HCT116 (cell line): Measurements from ENCODE around the gene IL20RB. TPM values are rescaled to one million over a fixed set of nuclear protein-coding genes. Genes with fewer than 3 reads are reported as not detected.

Experiments used
- ATAC-seq: fragments of 200-7000 bp; cut with Tn5 transposase; 2 replicates; pipeline ENCODE4 v1.9.1; 2020; ENCODE audit warnings: mild to moderate bottlenecking, moderate library complexity
- BruUV-seq: library from RNA; stranded (reverse); fragments of 400-500 nt; replicated peaks from 2 replicates; lab custom pipeline; 2021; lab: Mats Ljungman, UMichigan
- CTCF ChIA-PET: fragments of 300-600 bp; sonication (Branson Sonifier 250); formaldehyde crosslinking; loops from one replicate; lab custom pipeline; 2021; ENCODE audit warnings: antibody characterized with exemption; lab: Charles Lee
- POLR2A ChIA-PET: fragments of 300-600, 350-600 bp; sonication (Branson Sonifier 250); formaldehyde crosslinking; loops from one replicate; lab custom pipeline; 2021; ENCODE audit warnings: antibody characterized with exemption; lab: Charles Lee
- RAD21 ChIA-PET, 2 experiments: fragments of 300-600 bp; sonication (Branson Sonifier 250); formaldehyde crosslinking; loops; one replicate each; lab custom pipeline; 2023; ENCODE audit warnings: low total read pairs in 2 of 2; ENCODE audit not compliant: uncharacterized antibody in 2 of 2, unreplicated experiment in 2 of 2, low non-redundant PET in 1 of 2; lab: Charles Lee
- DNase-seq: peaks from one replicate; pipeline ENCODE4 v3.0.0-alpha.2; 2010; ENCODE audit warnings: low read depth, low spot score
- H2AFZ ChIP-seq: fragments of 200-600 bp; shearing (Covaris generic), sonication (generic); 2 replicates; pipeline ENCODE4 v1.6.1; 2017; ENCODE audit warnings: low read depth, mixed run types, mixed read lengths, antibody characterized with exemption, low read length; ENCODE audit not compliant: poor library complexity, severe bottlenecking
- H3K27ac ChIP-seq: 2 replicates; pipeline ENCODE4 v1.5.1; 2012; ENCODE audit warnings: low read depth, low read length
- H3K27me3 ChIP-seq: fragments of 200-600 bp; sonication (generic); 2 replicates; pipeline ENCODE4 v1.6.1; 2016; ENCODE audit warnings: mixed run types, low read length, mixed read lengths; ENCODE audit not compliant: insufficient read depth
- H3K36me3 ChIP-seq, 2 experiments: fragments of 200-500 bp in 1 of 2; fragments of 200-600 bp in 1 of 2; sonication (Bioruptor generic) in 1 of 2; sonication (generic) in 1 of 2; 2 replicates each; pipeline versions ENCODE4 v1.5.1 to v1.6.1; 2014 to 2016; ENCODE audit warnings: low read length in 2 of 2, inconsistent platforms in 1 of 2, mixed read lengths in 1 of 2, mixed run types in 1 of 2; ENCODE audit not compliant: insufficient read depth in 2 of 2, control insufficient read depth in 1 of 2
- H3K4me1 ChIP-seq, 2 experiments: fragments of 200-600 bp in 1 of 2; sonication (generic) in 1 of 2; 2 replicates each; pipeline versions ENCODE4 v1.5.1 to v1.6.1; 2012 to 2017; ENCODE audit warnings: low read length in 2 of 2, inconsistent platforms in 1 of 2, mild to moderate bottlenecking in 1 of 2, mixed read lengths in 1 of 2, mixed run types in 1 of 2, moderate library complexity in 1 of 2; ENCODE audit not compliant: insufficient read depth in 2 of 2, control insufficient read depth in 1 of 2
- H3K4me2 ChIP-seq: fragments of 200-600 bp; sonication (generic); 2 replicates; pipeline ENCODE4 v1.6.1; 2017; ENCODE audit warnings: mixed run types, low read length, mixed read lengths
- H3K4me3 ChIP-seq, 2 experiments: fragments of 200-600 bp in 1 of 2; sonication (generic) in 1 of 2; replicated peaks in 1 of 2; 2 replicates each; pipeline ENCODE4 v1.5.1; 2011 to 2016; ENCODE audit warnings: low read length in 2 of 2, control low read depth in 1 of 2, low read depth in 1 of 2, mild to moderate bottlenecking in 1 of 2, mixed read lengths in 1 of 2, mixed run types in 1 of 2
- H3K79me2 ChIP-seq: fragments of 200-600 bp; sonication (generic); 2 replicates; pipeline ENCODE4 v1.6.1; 2017; ENCODE audit warnings: mild to moderate bottlenecking, mixed run types, low read length, moderate library complexity, mixed read lengths; ENCODE audit not compliant: insufficient read depth
- H3K9ac ChIP-seq: fragments of 200-600 bp; sonication (generic); 2 replicates; pipeline ENCODE4 v1.6.1; 2016; ENCODE audit warnings: low read length, mixed read lengths
- H3K9me2 ChIP-seq: fragments of 200-600 bp; sonication (generic), shearing (Covaris generic); 2 replicates; pipeline ENCODE4 v1.6.1; 2017; ENCODE audit warnings: mixed run types, mild to moderate bottlenecking, moderate library complexity; ENCODE audit not compliant: insufficient read depth
- H3K9me3 ChIP-seq, 2 experiments: fragments of 200-500 bp in 1 of 2; fragments of 200-600 bp in 1 of 2; sonication (Bioruptor generic) in 1 of 2; sonication (generic) in 1 of 2; 2 replicates each; pipeline ENCODE4 v1.6.1; 2014 to 2017; ENCODE audit warnings: low read length in 2 of 2, mixed read lengths in 2 of 2, inconsistent platforms in 1 of 2, low read depth in 1 of 2, mild to moderate bottlenecking in 1 of 2, mixed run types in 1 of 2, moderate library complexity in 1 of 2; ENCODE audit not compliant: control insufficient read depth in 1 of 2, insufficient read depth in 1 of 2
- H4K20me1 ChIP-seq: fragments of 200-600 bp; sonication (generic), shearing (Covaris generic); 2 replicates; pipeline ENCODE4 v1.6.1; 2017; ENCODE audit warnings: mixed run types, mild to moderate bottlenecking, moderate library complexity; ENCODE audit not compliant: insufficient read depth
- ATF3 ChIP-seq: IDR thresholded peaks from 2 replicates; pipeline ENCODE4 v1.6.1; 2012
- CTCF ChIP-seq, 3 experiments: fragments of 200-600 bp in 1 of 3; sonication (generic) in 1 of 3; IDR thresholded peaks in 2 of 3; conservative IDR thresholded peaks in 1 of 3; 2 replicates each; pipeline ENCODE4 v1.5.1; 2012 to 2017; ENCODE audit warnings: low read depth in 2 of 3, low read length in 2 of 3, antibody characterized with exemption in 1 of 3, borderline replicate concordance in 1 of 3, control low read depth in 1 of 3, mild to moderate bottlenecking in 1 of 3, mixed read lengths in 1 of 3, mixed run types in 1 of 3, moderate library complexity in 1 of 3; ENCODE audit not compliant: insufficient read depth in 1 of 3
- EGR1 ChIP-seq: IDR thresholded peaks from 2 replicates; pipeline ENCODE4 v1.6.1; 2012; ENCODE audit warnings: low read depth
- FOSL1 ChIP-seq: IDR thresholded peaks from 2 replicates; pipeline ENCODE4 v1.6.1; 2012; ENCODE audit warnings: low read depth
- MAX ChIP-seq: IDR thresholded peaks from 2 replicates; pipeline ENCODE4 v1.6.1; 2012
- ZBTB33 ChIP-seq: IDR thresholded peaks from 2 replicates; pipeline ENCODE4 v1.6.1; 2011; ENCODE audit warnings: mild to moderate bottlenecking, low read length, moderate library complexity; ENCODE audit not compliant: insufficient replicate concordance; ENCODE audit errors: extremely low read depth
- ZNF274 ChIP-seq: fragments of 200-500 bp; sonication (Bioruptor generic); IDR thresholded peaks from 2 replicates; pipeline ENCODE4 v1.6.1; 2014; ENCODE audit warnings: mild to moderate bottlenecking, low read depth, low read length, inconsistent platforms
- intact Hi-C: fragments of 100-400 bp; cut with micrococcal nuclease; formaldehyde crosslinking; loops from 2 replicates; pipeline ENCODE4 v1.10.0; 2022
- total RNA-seq: library from RNA; stranded (reverse); gene quantifications from one replicate; pipeline ENCODE4 v1.2.1, GENCODE V29; 2021; ENCODE audit not compliant: unreplicated experiment

The IL20RB gene
- total RNA-seq, 1 experiment from 2014 or later, result 6.1 TPM

- no peak for ATAC-seq
- no peak overlapping the region for H3K9ac ChIP-seq
- no peak overlapping the region for H3K4me3 ChIP-seq
- no peak for DNase-seq
- H3K4me2 ChIP-seq, result no peak overlapping the region
- no peak for TF ChIP-seq CTCF (IDR thresholded peaks at IDR 0.05 in 2 of 3, conservative IDR thresholded peaks at IDR 0.05 in 1 of 3; ENCODE audit: borderline replicate concordance in 1 of 3, insufficient read depth in 1 of 3, low read depth in 2 of 3, low read length in 2 of 3)
- no peak for TF ChIP-seq FOSL1
- no peak for TF ChIP-seq MAX
- no peak for TF ChIP-seq ZNF274
- TF ChIP-seq ZBTB33, result no peak
- TF ChIP-seq EGR1, result no peak
- TF ChIP-seq ATF3, result no peak
- TF ChIP-seq, all 23 proteins: peak for 0
- BruUV-seq, result no TSS peak
- H4K20me1 ChIP-seq, result no peaks in the 10 kb centered on the region
- no peak overlapping the region for H2AFZ ChIP-seq
- intact Hi-C loops, result no loop called here
- H3K27me3 ChIP-seq, result no peaks in the 10 kb centered on the region
- no peaks in the 10 kb centered on the region for H3K36me3 ChIP-seq
- ChIA-PET CTCF (interaction anchor here (1.5 kb wide), 1 partner anchor 13 kb away, joined by 5 read pairs; no protein-coding TSS in a partner anchor), RAD21 (no interaction called here), POLR2A (no interaction called here)
- no peak overlapping the region for H3K27ac ChIP-seq
- no peaks in the 10 kb centered on the region for H3K79me2 ChIP-seq
- H3K9me2 ChIP-seq, result no peaks in the 10 kb centered on the region
- H3K4me1 ChIP-seq, result no peaks in the 10 kb centered on the region
- H3K9me3 ChIP-seq, result no peaks in the 10 kb centered on the region
These were observed 68.9 kb downstream of the IL20RB start for GRCh38 chr3:137026701-137027100.
